GM10847 (cell line): ENCODE results near the gene GALNT9.

Experiments used
- POLR2A ChIP-seq: IDR thresholded peaks from 2 replicates; pipeline ENCODE4 v1.6.1; 2011; ENCODE audit not compliant: insufficient read length; ENCODE audit errors: extremely low read depth

The GALNT9 gene

DNA sequence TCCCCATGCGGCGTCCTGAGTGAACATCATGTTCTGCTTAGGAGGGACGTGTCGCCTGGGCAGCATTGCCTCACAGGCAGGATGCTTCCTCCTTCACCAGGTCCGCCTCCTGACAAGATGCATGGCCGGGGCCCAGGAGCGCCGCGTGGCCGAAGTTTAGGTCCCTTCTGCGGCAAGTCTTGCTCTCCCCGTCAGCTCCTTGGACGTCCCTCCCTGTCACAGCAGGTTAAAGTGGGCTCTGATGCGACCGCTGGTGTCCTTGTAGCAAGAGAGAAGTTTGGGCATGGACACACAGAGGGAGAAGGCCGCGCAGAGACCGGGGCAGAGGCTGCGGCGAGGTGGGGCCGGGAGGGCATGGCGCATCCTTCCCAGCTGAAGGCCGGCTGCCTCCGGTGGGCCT is 9.4 kb upstream of the GALNT9 start:
- TF ChIP-seq POLR2A, result no peak

DNA sequence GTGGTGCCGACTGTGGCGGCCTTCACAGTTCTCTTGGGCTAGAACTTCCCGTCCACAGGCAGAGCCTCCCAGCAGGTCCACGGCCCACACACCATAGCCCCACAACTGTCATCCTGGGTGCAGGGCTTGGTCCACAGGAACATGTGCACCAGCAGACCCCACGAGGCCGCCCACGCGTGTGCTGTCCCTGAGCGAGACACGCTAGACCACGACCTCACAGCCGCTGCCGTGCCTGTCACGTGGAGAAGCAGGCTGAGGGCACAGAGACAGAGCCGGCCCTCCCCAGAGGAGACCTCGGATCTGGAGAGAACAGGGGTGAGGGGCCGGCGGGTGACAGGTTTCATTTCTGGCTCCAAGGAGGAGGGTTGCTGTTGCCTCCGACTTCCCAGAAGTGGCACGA is 8.9 kb upstream of the GALNT9 start:
- TF ChIP-seq POLR2A, result no peak

DNA sequence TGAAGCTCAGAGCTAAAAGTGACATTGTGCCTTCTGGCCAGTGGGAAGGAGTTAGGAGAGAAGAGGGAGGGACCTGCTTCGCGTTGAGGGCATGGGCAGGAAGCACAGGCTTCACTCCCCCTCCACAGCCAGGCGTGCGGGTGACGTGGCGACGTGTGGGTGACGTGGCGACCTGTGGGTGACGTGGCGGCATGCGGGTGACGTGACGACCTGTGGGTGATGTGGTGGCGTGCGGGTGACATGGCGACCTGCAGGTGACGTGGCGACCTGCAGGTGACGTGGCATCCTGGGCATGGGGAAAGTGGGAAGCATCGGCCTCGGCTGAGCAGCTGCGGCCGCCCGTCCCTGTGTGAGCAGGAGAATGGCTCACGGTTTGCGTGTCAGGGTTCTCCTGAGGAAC is 8.2 kb upstream of the GALNT9 start:
- TF ChIP-seq POLR2A, result no peak

DNA sequence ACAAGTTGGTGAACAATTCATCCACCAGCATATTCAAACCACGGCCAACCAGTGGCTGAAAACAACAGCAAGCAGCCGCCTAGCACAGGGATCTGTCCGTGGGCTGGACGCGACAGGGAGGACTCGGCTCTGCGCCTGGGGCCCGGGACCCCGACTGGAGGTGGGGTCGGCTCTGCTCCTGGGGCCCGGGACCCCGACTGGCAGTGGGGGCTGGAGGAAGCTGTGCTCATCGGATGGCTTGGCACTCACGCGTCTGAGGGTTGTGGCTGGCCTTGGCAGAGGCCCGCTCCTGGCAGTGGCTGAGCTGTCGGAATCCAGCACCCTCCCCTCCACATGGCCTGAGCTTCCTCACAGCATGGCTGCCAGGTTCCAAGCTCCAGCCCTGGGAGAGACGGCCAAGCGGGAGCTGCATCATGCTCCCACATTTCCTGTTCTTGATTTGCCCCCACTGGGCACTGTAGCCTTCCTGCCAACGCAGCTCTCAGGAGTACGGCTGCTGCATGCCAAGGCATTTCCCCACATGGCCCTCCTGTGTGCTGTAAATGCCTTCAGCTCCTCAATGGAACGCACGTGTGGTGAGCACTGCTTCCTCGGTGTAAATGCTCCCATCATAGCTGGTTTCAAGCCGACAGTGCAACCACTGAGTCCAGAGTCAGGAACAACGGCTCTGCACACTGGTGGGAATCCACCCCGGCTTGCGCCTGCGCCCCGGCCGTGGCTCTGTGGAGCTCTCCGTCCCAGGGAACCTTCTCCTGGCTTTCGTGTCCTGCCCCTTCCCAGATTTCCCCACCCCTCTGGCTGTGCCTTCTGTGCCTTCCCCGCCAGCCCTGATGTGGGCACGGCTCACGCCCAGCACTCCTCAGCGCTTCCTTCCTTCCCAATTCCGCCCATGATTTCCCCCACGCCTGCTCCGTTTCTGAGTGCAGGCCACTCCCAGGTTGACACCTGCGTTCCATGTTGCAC is 7.3 kb upstream of the GALNT9 start:
- TF ChIP-seq POLR2A, result no peak

DNA sequence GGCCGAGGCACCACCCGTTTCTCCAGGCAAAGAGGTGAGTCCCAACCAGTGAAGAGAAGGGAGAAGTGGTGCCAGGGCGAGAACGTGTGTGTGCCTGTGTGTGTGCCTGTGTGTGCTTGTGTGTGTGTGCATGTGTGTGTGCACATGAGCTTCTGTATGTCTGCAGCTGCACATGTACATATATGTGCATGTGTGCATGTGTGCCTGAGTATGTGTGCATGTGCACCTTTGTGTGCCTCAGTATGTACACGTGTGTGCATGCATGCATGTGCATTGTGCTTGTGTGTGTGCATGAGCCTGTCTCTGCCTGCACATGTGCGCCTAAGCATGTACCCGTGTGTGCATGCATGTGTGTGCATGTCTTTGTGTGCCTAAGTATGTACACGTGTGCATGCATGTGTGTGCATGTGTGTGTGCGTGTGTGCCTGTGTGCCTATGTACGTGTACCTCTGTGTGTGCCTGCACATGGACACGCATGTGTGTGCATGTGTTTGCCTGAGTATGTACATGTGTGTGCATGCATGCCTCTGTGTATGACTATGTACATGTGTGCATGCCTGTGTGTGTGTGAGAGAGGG is 5.9 kb upstream of the GALNT9 start:
- TF ChIP-seq POLR2A, result no peak

DNA sequence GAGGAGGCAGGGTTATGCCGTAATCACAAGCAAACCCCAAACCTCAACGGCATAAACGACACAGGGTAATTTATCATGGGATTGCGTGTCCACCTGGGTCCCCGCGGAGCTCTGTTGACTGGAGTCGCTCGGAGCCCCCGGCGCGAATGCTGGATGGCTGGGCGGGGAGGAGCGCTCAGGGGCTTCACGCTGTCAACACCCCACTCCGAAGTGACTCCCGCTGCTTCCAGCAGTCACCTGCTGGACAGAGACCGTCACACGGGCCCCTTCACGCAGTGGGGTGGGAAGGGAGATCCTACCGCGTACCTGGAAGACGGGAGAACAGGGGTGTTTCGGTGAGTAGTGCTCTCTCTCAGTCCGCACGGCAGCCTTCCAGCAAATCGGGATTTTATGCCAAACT is 4.4 kb upstream of the GALNT9 start:
- TF ChIP-seq POLR2A, result no peak

DNA sequence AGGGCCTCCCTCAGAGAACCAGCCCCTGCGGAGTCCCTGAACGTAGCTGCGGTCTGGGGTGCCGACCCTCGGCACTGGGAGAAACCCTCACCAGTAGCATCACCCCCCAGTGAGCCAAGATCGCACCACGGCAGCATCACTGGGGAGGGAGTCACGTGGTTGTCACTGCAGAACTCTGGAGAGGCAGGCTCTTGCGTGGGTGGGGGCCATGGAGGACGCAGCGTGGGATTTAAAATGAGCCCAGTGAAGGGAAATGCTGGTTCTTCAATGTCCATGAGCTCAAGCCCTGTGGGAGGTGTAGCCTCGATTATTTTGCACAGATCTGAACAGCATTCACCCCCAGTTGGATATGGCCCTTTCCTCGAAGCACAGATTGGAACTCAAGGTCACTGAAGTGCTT is 3.9 kb upstream of the GALNT9 start:
- TF ChIP-seq POLR2A, result no peak

DNA sequence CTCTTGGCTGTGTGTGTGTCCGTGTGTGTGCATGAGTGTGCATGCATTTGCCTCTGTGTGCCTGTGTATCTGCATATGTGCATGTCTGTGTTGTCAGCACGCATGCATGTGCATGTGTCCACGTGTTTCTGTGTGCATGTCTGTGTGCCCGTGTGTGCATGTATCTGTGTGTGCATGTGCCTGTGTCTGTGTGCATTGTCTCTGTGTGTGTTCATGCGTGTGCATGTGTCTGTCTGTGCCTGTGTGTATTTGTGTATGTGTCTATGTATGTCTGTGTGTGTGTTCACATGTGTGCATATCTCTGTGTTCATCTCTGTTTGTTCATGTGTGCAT is 1.1 kb upstream of the GALNT9 start:
- no peak for TF ChIP-seq POLR2A

DNA sequence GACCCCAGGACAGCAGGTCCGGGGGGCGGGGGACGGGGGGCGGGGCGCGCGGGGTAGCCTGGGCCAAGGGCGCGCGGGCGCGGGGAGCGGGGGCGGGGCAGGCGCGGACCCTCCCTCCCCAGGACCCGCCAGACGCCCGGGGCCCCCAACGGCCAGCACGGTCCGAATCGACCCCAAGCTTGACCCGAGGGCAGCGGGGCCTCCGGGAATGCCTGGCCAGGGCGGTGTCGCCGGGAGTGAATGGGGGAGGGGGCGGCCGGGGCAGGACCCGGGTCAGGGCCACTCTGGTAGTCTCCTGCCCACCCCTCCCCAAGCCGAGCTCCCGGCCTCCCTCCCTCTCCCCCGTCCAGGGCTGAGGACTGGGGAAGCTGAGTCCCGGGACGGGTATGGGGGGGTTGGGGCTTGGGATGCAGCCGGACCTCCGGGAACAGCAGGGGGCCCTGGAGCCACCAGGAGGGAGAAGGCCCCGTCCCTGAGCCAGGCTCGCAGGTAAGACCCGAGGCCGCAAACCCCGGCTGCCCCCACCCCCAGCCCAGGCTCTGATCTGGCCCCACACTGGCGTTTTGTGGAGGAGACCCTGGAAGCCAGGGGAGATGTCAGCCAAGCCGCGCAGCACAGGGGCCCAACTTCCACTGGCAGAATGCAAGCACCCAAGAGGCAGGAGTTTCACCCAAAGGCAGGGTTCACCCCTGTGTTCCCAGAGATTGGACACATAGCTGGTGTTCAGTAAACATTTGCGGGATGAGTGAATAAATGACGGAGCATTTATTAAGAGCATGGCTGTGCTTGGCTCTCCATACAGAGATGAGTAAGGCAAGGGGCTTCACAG is 545 bp upstream of the GALNT9 start:
- no peak for TF ChIP-seq POLR2A

DNA sequence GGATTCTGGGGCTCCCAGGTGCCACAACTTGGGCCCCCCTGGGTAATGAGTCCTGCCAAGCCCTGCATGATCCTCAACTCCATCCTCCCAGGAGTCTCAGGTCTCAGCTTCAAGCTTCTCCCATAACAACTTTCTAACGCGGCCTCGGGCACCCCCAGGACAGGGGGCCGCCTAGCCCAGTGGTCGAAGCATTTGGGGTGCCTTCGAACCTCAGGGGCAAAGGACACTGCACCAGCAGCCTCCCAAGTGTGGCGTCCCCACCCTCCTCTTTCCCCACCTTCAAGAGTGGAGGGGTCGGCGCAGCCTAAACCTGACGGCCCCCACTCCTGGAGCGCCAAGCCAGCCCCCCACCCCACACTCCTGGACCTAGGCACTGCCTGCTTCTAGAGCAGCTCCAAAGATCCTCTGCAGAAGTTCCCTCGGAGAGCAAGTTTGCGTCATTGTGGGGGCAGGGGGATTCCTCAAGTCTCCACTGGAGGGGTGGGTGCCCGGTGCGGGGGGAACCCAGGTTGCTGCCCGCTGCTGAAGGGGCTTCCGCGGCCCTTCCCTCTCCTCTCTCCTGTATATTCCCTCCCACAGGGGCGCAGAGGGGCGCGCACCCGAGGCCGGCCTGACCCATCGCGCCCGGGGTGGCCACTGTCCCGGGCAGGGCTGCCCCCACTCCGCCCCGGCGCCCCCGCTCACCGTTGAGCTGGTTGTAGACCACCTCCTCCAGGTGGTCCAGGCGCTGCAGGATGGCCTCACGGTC is 933 bp downstream of the GALNT9 start:
- no peak for TF ChIP-seq POLR2A

DNA sequence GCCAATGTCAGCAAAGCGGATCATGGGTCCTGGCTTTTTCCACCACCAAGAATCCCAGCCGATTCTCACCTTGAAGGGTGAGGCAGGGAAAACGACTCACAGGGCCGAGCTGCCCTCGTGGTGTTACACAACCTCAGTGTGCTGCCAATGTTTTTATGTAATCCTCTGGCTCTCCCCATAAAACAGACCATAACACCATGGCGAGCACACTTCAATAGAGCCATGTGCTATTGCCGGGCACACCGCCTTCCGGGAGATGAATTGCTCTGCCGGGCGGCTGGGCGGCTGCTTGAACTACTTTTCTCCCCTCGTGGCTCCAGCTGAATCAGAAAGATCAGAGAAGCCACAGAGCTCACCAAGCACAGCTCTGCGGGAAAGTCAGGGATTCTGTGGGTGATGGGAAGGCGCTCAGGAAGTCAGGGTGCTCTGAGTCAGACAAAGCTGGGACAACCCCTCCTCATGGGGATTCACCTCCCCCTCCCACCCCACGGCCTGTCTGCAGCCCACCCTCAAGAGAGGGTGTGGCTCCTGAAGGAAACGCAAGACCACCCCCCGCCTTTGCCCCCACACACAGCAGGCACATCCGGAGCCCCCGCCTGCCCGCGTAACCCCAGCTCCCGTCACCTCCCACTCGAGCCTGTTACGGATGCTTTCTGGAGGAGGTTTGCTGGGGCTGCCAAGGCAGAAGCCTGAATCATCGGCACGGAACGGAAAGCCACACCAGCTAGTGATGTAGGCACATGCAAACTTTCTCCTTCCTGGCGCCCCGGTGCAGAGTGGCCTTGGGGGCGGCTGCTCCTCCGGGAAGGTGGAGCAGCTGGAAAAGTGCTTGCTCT is 1.8 kb downstream of the GALNT9 start:
- TF ChIP-seq POLR2A, result no peak

DNA sequence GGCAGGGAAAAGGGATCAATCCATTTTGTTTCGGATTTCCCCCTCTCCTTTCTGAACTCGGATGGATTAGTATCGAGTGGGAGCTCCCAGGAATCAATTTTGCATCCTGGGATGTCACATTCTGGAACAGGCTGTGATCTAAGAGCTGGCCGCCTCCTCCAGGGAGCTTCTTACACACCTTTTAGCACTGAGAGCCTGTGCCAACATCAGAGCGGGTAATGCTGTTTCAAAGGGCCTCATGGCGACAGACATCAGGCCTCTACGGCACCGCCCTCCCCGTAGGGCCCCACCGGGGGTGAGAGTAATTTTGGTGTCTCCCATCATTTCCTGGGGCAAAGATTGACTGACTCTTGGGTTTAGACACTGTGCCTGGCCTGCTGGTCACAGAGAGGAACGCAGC is 2.7 kb downstream of the GALNT9 start:
- TF ChIP-seq POLR2A, result no peak

DNA sequence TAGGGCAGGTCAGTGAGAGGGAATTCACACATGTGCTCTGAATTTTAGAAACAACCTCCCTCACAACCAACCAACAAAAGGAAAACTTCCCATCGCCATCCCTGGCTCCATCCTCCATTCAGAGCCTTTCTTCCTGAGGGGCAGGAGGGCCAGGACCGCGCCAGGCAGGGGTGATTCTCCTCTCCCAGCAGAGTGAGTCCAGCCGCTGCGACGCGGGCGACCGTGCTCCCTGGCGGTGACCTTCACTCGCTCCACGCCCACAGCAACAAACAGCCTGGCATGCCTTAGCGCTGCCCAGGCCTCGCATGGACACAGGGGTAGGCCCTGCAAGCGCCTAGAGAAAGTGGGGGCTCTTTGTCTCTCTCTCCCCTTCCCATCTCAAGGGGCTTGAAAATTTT is 3.7 kb downstream of the GALNT9 start:
- TF ChIP-seq POLR2A, result no peak
